ENCODE measurements around the gene APOA5. TPM values are rescaled to one million over a fixed set of nuclear protein-coding genes. Genes with fewer than 3 reads are reported as not detected.

The APOA5 gene
- total and polyA plus RNA-seq, 2 of the 8 experiments (the other 6 are each of a cell fraction or from before 2014, with no cell fraction given), result 0.08 to 0.15 TPM

- Histone ChIP-seq H2BK15ac (ENCODE audit: low read length) (peak overlapping the region; percentile 97; the same call in 1 of the 2 replicates), H3K27ac (ENCODE audit: low read depth, low read length) (no peak overlapping the region), H3K14ac (ENCODE audit: insufficient read length) (no peak overlapping the region), H2AK5ac (ENCODE audit: low read depth, low read length) (no peak overlapping the region), H3K79me1 (ENCODE audit: low read depth, low read length) (peaks cover 5% of the 10 kb centered on the region; the same call in 1 of the 2 replicates), H3K4ac (replicated peaks; ENCODE audit: insufficient read length, low read depth, low read length) (no peak overlapping the region), H3K4me3 (ENCODE audit: extremely low read depth in 1 of 4, insufficient read depth in 2 of 4, low read depth in 3 of 4, low read length in 4 of 4) (no peak overlapping the region), H4K8ac (ENCODE audit: extremely low read depth, insufficient read depth, low read length) (peak overlapping the region; percentile 20), H3K9me3 (ENCODE audit: insufficient read depth in 2 of 2, low read depth in 1 of 2, low read length in 1 of 2) (no peaks in the 10 kb centered on the region), H4K91ac (replicated peaks; ENCODE audit: insufficient read length, low read length) (no peak overlapping the region), H2AFZ (ENCODE audit: low read length) (peak overlapping the region; percentile 95), H4K5ac (ENCODE audit: insufficient read length, low read depth, low read length) (no peak overlapping the region), H3K9ac (replicated peaks in 1 of 4; ENCODE audit: extremely low read depth in 1 of 4, low read depth in 3 of 4, low read length in 3 of 4) (no peak overlapping the region), H3K4me1 (replicated peaks in 1 of 4; ENCODE audit: control insufficient read depth in 3 of 4, insufficient read depth in 4 of 4, low read length in 3 of 4) (peaks cover 4 to 14% (median 7%) of the 10 kb centered on the region in 4 experiments), H3K56ac (replicated peaks; ENCODE audit: insufficient read length, low read depth, low read length) (no peak overlapping the region), H3K36me3 (ENCODE audit: control insufficient read depth in 2 of 4, insufficient read depth in 4 of 4, low read length in 3 of 4) (peaks cover 6 to 11% (median 7%) of the 10 kb centered on the region in 4 experiments), H2BK5ac (ENCODE audit: low read depth, low read length) (peak overlapping the region; percentile 18; the same call in 1 of the 2 replicates), H4K20me1 (replicated peaks in 1 of 2; ENCODE audit: control insufficient read depth in 1 of 2, insufficient read depth in 2 of 2, low read length in 2 of 2) (no peaks in the 10 kb centered on the region), H3K18ac (ENCODE audit: extremely low read depth, low read length) (no peak overlapping the region), H3K23me2 (ENCODE audit: low read depth, low read length) (peaks cover 11% of the 10 kb centered on the region), H2BK12ac (ENCODE audit: low read depth, low read length) (0 out of 2 replicates have a peak overlapping the region, but pooled peaks have one; percentile 61), H2BK120ac (replicated peaks; ENCODE audit: low read depth, low read length) (no peak overlapping the region), H3K79me2 (ENCODE audit: control insufficient read depth in 1 of 2, insufficient read depth in 2 of 2, low read length in 2 of 2) (peaks cover 0 to 15% of the 10 kb centered on the region in 2 experiments; a peak in 2 of 4 replicates), H3K23ac (ENCODE audit: insufficient read length) (no peak overlapping the region), H3K4me2 (ENCODE audit: insufficient read depth in 1 of 2, low read depth in 2 of 2, low read length in 2 of 2) (no peak overlapping the region; a peak in 1 of 4 replicates), H3K27me3 (replicated peaks in 1 of 4; ENCODE audit: control insufficient read depth in 3 of 4, extremely low read depth in 1 of 4, insufficient read depth in 3 of 4, low read length in 3 of 4) (peaks cover 0 to 11% (median 3%) of the 10 kb centered on the region in 4 experiments; a peak in 4 of 7 replicates), H2BK20ac (ENCODE audit: low read length) (no peak overlapping the region; the same call in 1 of the 2 replicates)
- DNase-seq (ENCODE audit: low read depth in 1 of 2, low spot score in 2 of 2), result no peak
- TF ChIP-seq TAF1 (IDR thresholded peaks at IDR 0.05; ENCODE audit: low read depth, low read length), result no peak
- TF ChIP-seq TAF7 (optimal IDR thresholded peaks at IDR 0.05; ENCODE audit: borderline replicate concordance, low read depth, low read length), result no peak
- no peak for TF ChIP-seq MAX (IDR thresholded peaks at IDR 0.05)
- no peak for TF ChIP-seq KDM5A (IDR thresholded peaks at IDR 0.05; ENCODE audit: low read length)
- 93% methylated on average over 53 of the region's 53 CpGs; no CpG with 5 or more reads in 1 of the 2 experiments for WGBS, 2 experiments (ENCODE audit: extremely low coverage in 1 of 2, insufficient coverage in 1 of 2, insufficient read length in 1 of 2, insufficient replicate concordance in 2 of 2, low coverage in 1 of 2, low lambda C conversion rate in 2 of 2, missing lambda C conversion rate in 1 of 2)
- CTCF ChIA-PET (ENCODE audit: partially characterized antibody), result interaction anchor here (0.6 to 12.1 kb wide), 38 partner anchors 8 to 436 kb away, joined by 3 to 237 read pairs (median 4); partner anchors contain the start of genes APOA1, APOA4, APOC3 and BUD13
- FAIRE-seq, result no peak
- POLR2A ChIA-PET (ENCODE audit: partially characterized antibody), result interaction anchor here (0.6 to 6.0 kb wide), 7 partner anchors 13 to 354 kb away, joined by 3 to 29 read pairs (median 4); partner anchors contain the start of genes APOC3, BUD13 and PAFAH1B2
These were observed 1.3 kb downstream of the APOA5 start for GRCh38 chr11:116790167-116791001.

Measured in H1 (cell line).